ENCODE results near the gene CYSRT1. TPM values are rescaled to one million over a fixed set of nuclear protein-coding genes. Genes with fewer than 3 reads are reported as not detected.
A peak's percentile ranks its signal among the peaks of the same experiment; 100 is the strongest.

The CYSRT1 gene
- total RNA-seq, 6 experiments from 2014 or later, result 0.20 to 1.2 (median 0.31) TPM; not detected in 1

- intact Hi-C loops (cut with DNase I), result loop anchor here in 1 of 2 donors (10.0 kb wide), 1 partner anchor 46 kb away; the partner anchor contains the start of gene SLC34A3
- H3K4me1 ChIP-seq, result peaks cover 0 to 34% (median 15%) of the 10 kb centered on the region in 4 donors
- ATAC-seq, result peak; percentile 79 to 90 (median 83)
- peak within 1 kb of the TSS; percentile 90 to 100 (median 98) for H3K4me3 ChIP-seq
- H3K27ac ChIP-seq, result peak within 1 kb of the TSS; percentile 85 to 92 (median 91)
- peak; percentile 91 to 94 (median 93) for DNase-seq
- 0% methylated on average over 14 of the region's 98 CpGs for WGBS (ENCODE audit: insufficient coverage, low coverage, low lambda C conversion rate, missing lambda C conversion rate)
- peaks cover 0 to 18% (median 5%) of the 10 kb centered on the region in 4 donors for H3K36me3 ChIP-seq
- H3K9me3 ChIP-seq, result no peaks in the 10 kb centered on the region
- TF ChIP-seq POLR2A (IDR thresholded peaks at IDR 0.05) (peak; percentile 88), CTCF (IDR thresholded peaks at IDR 0.05) (peak; percentile 3 to 43 (median 18))
- H3K27me3 ChIP-seq, result no peaks in the 10 kb centered on the region
Measured at GRCh38 chr9:137188490-137189296, 36.3 kb upstream of the CYSRT1 start, which contains the start of the genes ANAPC2 and SSNA1. Gene ANAPC2, minus strand, starts transcription at chr9:137188560. Its CDS starts 28 bp downstream, at chr9:137188532. Gene SSNA1, plus strand, starts transcription at chr9:137188676. Its CDS starts 51 bp downstream, at chr9:137188727.

- peak overlapping the region; percentile 90 to 100 (median 98) for H3K4me3 ChIP-seq
- no peaks in the 10 kb centered on the region for H3K9me3 ChIP-seq
- H3K36me3 ChIP-seq, result peaks cover 0 to 17% (median 4%) of the 10 kb centered on the region in 4 donors
- DNase-seq (no peak), ATAC-seq (peak in 2 of 4 donors; percentile 3 to 20)
- H3K27ac ChIP-seq, result peak overlapping the region; percentile 85 to 92 (median 91)
- TF ChIP-seq CTCF (IDR thresholded peaks at IDR 0.05) (no peak), POLR2A (IDR thresholded peaks at IDR 0.05) (no peak)
- no peaks in the 10 kb centered on the region for H3K27me3 ChIP-seq
- H3K4me1 ChIP-seq, result peaks cover 0 to 42% (median 19%) of the 10 kb centered on the region in 4 donors
- intact Hi-C loops (cut with DNase I), result loop anchor here in 1 of 2 donors (10.0 kb wide), 1 partner anchor 45 kb away; the partner anchor contains the start of gene SLC34A3
- WGBS (ENCODE audit: insufficient coverage, low coverage, low lambda C conversion rate, missing lambda C conversion rate), result 14% methylated on average over 8 of the region's 23 CpGs
Measured at GRCh38 chr9:137189297-137190295, 35.4 kb upstream of the CYSRT1 start.

GRCh38 chr9:137190315-137190856, 34.6 kb upstream of the CYSRT1 start:
- no peak for TF ChIP-seq CTCF (IDR thresholded peaks at IDR 0.05)
- Histone ChIP-seq H3K36me3 (peaks cover 0 to 17% (median 4%) of the 10 kb centered on the region in 4 donors), H3K4me3 (no peak overlapping the region), H3K4me1 (peaks cover 0 to 50% (median 23%) of the 10 kb centered on the region in 4 donors), H3K27ac (no peak overlapping the region), H3K9me3 (no peaks in the 10 kb centered on the region), H3K27me3 (no peaks in the 10 kb centered on the region)
- no peak for DNase-seq
- intact Hi-C loops (cut with DNase I), result no loop called here
- no peak for ATAC-seq
- WGBS (ENCODE audit: insufficient coverage, low coverage, low lambda C conversion rate, missing lambda C conversion rate), result 78% methylated on average over 3 of the region's 9 CpGs

- 60% methylated on average over 2 of the region's 3 CpGs for WGBS (ENCODE audit: insufficient coverage, low coverage, low lambda C conversion rate, missing lambda C conversion rate)
Measured at GRCh38 chr9:137191245-137191644, 33.7 kb upstream of the CYSRT1 start.

More at GRCh38 chr9:137191245-137191644, 33.7 kb upstream of the CYSRT1 start:
- Histone ChIP-seq H3K9me3 (no peaks in the 10 kb centered on the region), H3K36me3 (peaks cover 0 to 10% (median 0%) of the 10 kb centered on the region in 4 donors), H3K4me1 (peaks cover 0 to 58% (median 28%) of the 10 kb centered on the region in 4 donors), H3K27ac (no peak overlapping the region), H3K4me3 (no peak overlapping the region), H3K27me3 (no peaks in the 10 kb centered on the region)
- TF ChIP-seq CTCF (IDR thresholded peaks at IDR 0.05) (no peak), POLR2A (IDR thresholded peaks at IDR 0.05) (no peak)
- DNase-seq, result no peak
- ATAC-seq, result no peak
- intact Hi-C loops (cut with DNase I), result no loop called here
